PC-3 (cell line): Measurements from ENCODE around the gene CLEC16A.

Experiments
- CTCF ChIP-seq: fragments of 300-600 bp; sonication (generic); conservative IDR thresholded peaks from 2 replicates; pipeline ENCODE4 v1.5.1; 2017; ENCODE audit warnings: antibody characterized with exemption, low read depth, mild to moderate bottlenecking, low read length
- EZH2 ChIP-seq: fragments of 300-600 bp; sonication (generic); IDR thresholded peaks from one replicate; pipeline ENCODE4 v1.6.1; 2017; ENCODE audit warnings: antibody characterized with exemption, mild to moderate bottlenecking, low read length; ENCODE audit not compliant: unreplicated experiment
- EZH2phosphoT487 ChIP-seq: fragments of 300-600 bp; sonication (generic); IDR thresholded peaks from 2 replicates; pipeline ENCODE4 v1.6.1; 2018; ENCODE audit warnings: mild to moderate bottlenecking, antibody characterized with exemption, low read length, borderline replicate concordance

- TF ChIP-seq CTCF: no peak
- no peak for TF ChIP-seq EZH2
- TF ChIP-seq EZH2phosphoT487: no peak
Observed at GRCh38 chr16:11075163-11075562, 130.8 kb downstream of the CLEC16A start.
